Measurements from ENCODE around the gene SOWAHA. TPM values are rescaled to one million over a fixed set of nuclear protein-coding genes. Genes with fewer than 3 reads are reported as not detected.
"Not testable (repeated sequence)": the region's sequence is repeated elsewhere in the genome, so short reads cannot be mapped to it uniquely, and the experiment has no call there.

The SOWAHA gene
- polyA plus RNA-seq, 3 donors: 0.11 to 1.5 (median 0.74) TPM

DNA sequence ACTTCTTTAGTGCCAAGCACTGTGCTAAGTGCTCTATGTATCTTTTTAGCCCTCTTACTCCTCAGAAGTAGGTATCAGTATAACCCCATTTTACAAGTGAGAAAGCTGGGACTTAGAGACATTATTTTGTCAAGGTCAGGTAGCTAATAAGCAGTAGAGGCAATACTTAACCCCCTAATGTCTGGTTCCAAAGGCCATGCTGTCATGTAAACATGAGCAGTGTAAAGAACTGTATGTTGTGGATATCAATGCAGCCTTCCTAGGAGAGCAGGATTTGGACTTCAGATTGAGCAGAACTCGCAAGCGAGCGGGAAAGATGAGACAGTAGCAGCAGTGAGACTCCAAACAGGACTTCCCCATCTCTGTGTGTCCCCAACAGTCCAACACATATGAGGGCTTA is 21.0 kb downstream of the SOWAHA start:
- 96 to 99% (median 98%) methylated on average over 3 of the region's 3 CpGs for WGBS, 3 donors
- no peak overlapping the region for H3K27ac ChIP-seq (ENCODE audit: low read depth, low read length)

DNA sequence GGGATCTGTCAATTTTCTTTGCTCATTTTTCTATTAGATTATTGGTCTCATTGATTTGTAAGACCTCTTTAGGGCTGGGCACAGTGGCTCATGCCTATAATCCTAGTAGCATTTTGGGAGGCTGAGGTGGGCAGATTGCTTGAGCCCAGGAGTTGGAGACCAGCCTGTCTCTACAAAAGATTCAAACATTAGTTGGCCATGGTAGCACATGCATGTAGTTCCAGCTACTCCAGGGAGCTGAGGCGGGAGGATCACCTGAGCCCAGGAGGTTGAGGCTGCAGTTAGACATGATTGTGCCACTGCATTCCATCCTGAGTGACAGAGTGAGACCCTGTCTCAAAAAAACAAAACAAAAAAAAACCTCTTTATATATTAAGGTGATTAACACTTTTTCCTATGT is 23.8 kb downstream of the SOWAHA start:
- WGBS, 3 donors: 89 to 100% (median 95%) methylated on average over 1 of the region's 1 CpG
- H3K27ac ChIP-seq (ENCODE audit: low read depth, low read length): no peak overlapping the region

DNA sequence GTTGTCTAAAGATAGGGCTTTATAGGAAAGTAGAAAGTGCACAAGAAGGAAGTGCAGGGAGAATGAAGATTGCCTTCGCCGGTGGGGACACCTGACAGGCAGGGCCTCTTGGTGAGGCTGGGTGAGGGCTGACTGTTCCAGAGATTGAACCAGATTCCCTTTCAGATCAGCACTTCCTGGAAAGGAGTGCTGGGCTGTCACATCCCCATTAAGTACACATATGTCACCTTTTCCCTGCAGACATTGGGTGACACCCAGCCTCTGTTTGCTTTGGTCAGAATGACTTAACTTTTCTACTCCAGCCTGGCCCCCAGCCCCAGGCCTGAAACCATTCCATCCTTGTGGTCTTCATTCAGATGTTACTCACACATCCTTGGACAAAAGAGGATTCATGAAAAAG is 24.8 kb downstream of the SOWAHA start:
- no peak overlapping the region for H3K27ac ChIP-seq (ENCODE audit: low read depth, low read length)
- 53 to 72% (median 69%) methylated on average over 2 of the region's 2 CpGs for WGBS, 3 donors

DNA sequence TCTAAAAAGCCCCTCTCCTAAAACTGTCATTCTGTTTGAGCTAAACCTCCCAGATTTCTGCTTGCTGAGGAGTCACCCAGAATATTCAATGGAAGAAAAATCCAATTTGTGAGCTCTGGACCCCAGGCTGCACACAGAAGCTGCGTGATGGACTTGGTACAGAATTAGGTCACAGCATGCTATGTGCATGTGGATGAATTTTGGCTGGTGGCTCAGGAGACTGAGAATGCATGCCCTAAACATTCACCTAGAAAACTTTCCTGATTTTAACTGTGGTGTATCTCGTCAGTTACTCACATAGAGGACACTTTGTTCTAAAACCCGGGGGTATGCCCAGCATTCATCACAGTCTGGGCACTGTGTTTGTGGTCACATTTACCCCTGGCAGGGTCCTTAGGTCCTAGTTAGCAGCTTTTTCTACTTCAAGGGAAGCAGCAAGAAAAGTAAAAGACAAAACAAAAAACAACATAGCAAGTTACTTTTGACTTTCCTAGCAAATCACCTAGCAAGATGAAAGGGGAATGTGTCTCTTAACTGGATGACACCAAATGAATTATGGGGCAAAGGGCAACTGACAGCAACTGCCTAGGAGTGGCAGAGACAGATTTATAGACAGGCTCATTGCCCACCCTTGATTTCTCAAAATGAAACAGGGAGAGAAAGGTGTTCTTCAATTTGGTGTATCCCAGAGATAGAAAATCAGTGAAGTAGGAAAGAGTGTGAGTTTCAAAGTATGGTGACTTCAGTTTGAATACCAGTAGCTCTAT is 25.6 kb downstream of the SOWAHA start:
- 57 to 90% (median 72%) methylated on average over 3 of the region's 3 CpGs for WGBS, 3 donors
- no peak overlapping the region for H3K27ac ChIP-seq (ENCODE audit: low read depth, low read length)

DNA sequence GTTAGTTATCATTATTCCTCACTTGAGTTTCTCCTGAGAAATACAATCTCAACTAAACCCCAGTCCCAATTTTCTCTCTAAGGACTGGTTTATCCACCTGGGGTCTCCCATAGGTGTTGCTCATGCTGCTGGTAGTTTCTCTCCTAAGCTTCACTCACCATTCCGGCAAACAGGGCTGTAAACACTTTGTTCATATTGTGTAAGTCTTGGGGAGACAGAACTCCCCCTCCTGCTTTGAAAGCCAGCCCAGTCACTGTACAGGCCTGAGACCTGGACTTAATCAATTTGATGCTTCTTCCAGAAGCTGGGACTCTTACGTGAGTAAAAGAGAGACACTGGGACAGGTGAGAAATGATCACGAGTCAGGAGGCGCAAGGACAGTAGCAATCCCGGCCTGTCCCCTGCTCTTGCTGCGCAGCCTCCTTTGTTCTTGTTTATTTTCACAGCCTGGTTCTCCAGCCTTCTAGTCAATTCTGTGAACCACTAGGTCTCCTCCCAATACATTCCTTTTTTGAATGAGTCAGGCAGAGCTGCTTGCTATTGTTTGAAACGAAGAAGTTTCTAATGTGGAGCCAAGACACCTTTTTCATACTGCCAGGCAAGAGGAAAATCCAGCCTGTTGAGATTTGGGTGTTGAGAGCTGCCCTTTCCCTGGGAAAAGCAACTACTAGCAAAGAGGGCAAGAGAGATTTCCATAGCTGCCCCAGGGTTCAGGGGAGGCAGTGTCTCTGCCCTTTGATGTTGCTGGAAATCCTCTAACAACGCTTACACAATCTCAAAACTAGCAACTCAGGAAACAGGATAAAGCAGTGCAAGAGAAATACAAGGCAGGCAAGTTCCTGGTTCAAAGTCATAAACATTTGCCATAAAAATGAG is 26.6 kb downstream of the SOWAHA start:
- 70 to 83% (median 70%) methylated on average over 8 of the region's 8 CpGs for WGBS, 3 donors
- H3K27ac ChIP-seq (ENCODE audit: low read depth, low read length): no peak overlapping the region

DNA sequence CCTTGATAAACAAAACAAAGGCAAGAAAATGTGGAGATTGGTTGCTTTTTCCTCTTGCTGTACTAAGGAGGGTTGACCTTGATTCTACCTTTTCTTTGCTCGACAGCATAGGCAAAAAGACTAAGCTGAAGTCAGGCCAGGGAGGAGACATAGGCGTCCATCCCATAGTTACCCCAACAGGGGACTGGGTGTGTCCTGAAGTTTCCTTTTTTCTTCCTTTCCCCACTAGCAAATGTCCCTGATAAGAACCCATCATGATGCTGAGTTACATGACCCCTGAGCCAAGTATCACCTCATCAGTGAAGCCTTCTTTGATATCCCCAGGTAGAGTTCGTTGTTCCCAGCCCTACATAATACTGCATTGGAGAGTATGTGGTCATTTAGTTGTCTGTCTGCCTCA is 27.2 kb downstream of the SOWAHA start:
- 67 to 80% (median 68%) methylated on average over 3 of the region's 3 CpGs for WGBS, 3 donors
- H3K27ac ChIP-seq (ENCODE audit: low read depth, low read length): no peak overlapping the region

DNA sequence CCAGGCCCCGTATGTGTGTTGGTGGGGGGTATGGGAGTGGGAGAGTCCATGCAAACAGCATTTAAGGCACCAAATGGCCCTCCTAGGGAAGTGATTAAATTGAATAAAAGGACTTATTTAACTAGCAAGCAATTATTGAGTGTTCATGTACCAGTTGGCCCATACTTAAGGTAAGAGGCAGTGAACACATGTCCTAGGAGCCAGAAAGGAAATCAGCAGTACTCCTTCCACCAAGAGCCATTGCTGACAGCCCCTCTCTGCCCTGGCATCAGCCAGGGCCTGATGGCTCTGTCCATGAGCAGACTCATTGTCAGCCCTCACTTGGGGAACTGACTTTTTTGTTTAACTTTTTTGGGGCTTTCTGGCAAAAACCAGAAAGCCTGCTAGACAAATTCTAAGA is 27.8 kb downstream of the SOWAHA start:
- H3K27ac ChIP-seq (ENCODE audit: low read depth, low read length): no peak overlapping the region
- 19 to 71% (median 69%) methylated on average over 1 of the region's 1 CpG for WGBS, 3 donors

DNA sequence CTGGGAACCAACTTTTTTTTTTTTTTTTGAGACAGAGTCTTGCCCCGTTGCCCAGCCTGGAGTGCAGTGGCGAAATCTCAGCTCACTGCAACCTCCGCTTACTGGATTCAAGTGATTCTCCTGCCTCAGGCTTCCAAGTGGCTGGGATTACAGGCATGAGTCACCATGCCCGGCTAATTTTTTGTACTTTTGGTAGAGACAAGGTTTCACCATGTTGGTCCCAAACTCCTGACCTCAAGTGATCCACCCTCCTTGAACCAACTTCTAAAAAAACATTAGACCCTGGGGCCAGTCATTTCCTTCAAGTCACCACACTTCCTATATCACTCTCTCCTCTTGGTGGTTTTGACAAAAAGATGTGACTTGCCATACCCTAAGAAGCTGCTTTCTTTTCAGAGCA is 28.2 kb downstream of the SOWAHA start:
- H3K27ac ChIP-seq (ENCODE audit: low read depth, low read length): no peak overlapping the region
- WGBS, 3 donors: 64 to 91% (median 85%) methylated on average over 4 of the region's 4 CpGs

DNA sequence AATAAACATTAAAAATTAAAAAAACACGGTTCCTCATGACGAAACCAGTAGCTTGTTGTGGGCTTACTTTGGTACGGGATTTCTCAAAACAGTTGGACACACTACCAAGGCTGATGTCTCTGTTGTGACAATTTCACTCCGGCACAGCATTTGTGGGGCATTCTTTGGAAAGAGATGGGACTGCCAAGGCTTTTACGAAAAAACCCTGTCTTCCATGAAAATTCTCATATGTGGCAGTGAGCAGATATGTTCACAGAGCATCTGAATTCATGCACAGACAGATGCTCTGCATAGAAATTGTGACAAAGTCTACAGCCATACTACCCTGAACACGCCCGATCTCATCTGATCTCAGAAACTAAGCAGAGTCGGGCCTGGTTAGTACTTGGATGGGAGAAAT is 35.2 kb downstream of the SOWAHA start:
- no peak overlapping the region for H3K27ac ChIP-seq (ENCODE audit: low read depth, low read length)
- 93 to 96% (median 95%) methylated on average over 8 of the region's 8 CpGs for WGBS, 3 donors

DNA sequence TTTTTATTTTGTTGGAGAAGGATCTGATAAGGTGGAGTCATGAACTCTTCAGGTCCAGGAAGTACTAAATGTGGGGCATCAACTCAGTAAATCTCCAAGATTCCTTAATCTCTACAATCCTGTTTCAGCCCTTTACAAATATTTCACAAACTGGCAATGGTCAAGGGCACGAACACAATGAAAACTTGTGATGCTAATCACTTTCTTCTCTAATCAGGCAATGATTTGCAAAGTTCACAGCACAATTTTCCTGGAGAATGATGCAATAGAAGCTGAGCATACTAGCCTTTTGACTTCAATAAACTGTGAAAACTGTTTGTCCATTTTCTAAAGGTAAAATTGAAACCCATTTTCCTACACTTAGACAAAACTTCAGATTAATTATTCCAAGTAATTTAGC is 36.2 kb downstream of the SOWAHA start:
- 40 to 80% (median 64%) methylated on average over 1 of the region's 1 CpG for WGBS, 3 donors
- no peak overlapping the region for H3K27ac ChIP-seq (ENCODE audit: low read depth, low read length)

DNA sequence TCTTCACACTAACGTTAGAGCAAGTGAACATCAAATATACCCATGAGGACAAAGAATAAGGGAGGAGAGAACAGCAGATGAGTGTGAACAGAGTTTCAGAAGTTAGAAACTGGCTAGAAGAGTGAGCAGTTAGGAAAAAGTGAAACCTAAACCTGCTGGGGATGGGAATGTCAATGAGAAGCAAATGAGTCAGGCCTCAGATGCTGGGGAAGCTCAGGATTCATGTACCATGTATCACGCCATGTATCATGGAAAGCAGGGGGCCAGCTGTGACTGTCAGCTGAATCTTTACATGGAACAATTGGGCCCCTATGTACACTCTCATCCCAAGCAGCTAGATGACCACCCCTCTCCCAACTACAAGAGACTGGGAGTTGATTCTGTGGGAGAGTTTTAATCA is 37.0 kb downstream of the SOWAHA start:
- 62 to 91% (median 82%) methylated on average over 2 of the region's 2 CpGs for whole genome bisulfite sequencing, 3 donors
- no peak overlapping the region for H3K27ac ChIP-seq (ENCODE audit: low read depth, low read length)

DNA sequence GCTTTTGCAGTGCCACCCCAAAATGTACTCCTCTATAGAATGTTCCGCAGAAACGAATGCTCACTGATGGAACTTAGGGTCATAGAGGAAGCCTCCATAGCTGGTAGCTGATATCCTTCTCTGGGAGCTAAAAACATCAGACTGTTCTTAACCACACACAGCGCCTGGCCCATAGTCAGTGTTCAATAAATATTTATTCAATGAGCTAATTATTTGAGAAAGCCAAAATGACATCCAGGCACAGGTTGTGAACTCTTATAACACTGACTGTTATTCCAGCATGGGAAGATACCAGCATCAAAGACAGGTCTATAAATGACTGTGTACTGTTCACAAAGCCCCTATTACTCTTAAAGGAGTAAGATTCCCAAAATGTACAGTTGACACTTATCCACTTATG is 40.2 kb downstream of the SOWAHA start:
- no peak overlapping the region for H3K27ac ChIP-seq (ENCODE audit: low read depth, low read length)
- WGBS, 3 donors: 68 to 94% (median 88%) methylated on average over 3 of the region's 3 CpGs

DNA sequence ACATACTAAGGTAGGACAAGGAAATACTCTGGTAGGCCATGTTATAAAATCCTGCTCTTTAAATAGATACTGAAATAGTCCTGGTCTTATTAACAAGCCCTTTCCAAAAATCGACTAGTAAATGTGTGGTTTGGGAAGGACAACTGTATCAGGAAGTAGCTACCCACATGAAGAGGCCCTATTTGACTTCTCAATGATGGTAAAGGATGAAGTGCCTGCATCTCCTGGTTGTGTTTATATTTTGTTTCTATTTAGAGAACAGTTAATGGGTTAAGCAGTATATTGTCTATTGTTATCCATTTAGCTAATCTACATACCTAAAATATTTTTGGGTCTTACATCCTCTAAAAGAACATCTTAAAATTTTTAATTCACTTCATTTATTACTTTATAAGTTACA is 40.7 kb downstream of the SOWAHA start:
- WGBS, 3 donors: 21 to 38% (median 24%) methylated on average over 1 of the region's 1 CpG

DNA sequence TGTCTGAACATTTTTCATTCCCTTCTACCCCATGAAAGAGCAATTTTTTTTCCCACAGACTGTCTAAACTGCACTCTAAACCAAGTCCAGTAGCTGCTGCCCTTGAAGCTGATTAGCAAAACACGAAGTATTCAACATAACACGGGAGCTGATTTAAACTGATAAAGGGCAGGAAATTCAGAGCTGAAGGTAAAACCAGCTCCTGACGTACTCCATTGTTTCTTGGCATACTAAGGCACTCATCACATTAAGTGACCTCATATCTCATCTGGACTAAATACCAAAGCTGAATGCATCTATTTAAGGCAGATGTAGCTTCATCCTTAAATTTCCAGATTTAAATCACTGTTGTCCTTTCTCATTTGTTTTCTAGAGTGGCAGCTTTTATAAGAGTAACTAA is 41.2 kb downstream of the SOWAHA start:
- 8 to 39% (median 37%) methylated on average over 3 of the region's 3 CpGs for WGBS, 3 donors
- H3K27ac ChIP-seq (ENCODE audit: low read depth, low read length): no peak overlapping the region

More for the DNA sequence above, 40.7 kb downstream of the SOWAHA start:
- no peak overlapping the region for H3K27ac ChIP-seq (ENCODE audit: low read depth, low read length)

DNA sequence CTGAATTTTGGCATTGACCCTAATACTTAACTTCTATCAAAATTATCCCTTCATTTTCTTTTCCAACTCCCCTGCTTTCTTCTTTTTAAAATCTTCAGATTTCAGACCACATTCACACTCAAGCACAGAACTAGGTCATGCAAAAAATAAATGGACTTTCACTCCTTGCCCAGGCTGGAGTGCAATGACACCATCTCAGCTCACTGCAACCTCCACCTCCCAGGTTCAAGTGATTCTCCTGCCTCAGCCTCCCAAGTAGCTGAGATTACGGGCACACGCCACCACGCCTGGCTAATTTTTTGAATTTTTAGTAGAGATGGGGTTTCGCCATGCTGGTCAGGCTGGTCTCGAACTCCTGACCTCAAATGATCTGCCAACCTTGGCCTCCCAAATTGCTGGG is 41.9 kb downstream of the SOWAHA start:
- WGBS, 3 donors: 96 to 98% (median 96%) methylated on average over 5 of the region's 5 CpGs
- not testable (repeated sequence) for H3K27ac ChIP-seq (ENCODE audit: low read depth, low read length)

DNA sequence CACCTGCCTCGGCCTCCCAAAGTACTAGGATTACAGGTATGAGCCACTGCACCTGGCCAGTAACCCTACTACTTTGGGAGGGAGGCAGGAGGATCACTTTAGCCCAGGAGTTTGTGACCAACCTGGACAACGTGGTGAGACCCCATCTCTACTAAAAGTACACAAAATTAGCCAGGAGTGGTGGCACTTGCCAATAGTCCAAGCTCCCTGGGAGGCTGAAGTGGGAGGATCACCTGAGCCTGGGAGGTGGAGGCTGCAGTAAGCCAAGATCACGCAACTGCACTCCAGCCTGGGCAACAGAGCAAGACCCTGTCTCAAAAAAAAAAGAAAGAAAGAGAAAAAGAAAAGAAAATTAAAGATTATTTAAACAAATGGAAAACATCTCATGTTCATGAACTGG is 42.9 kb downstream of the SOWAHA start:
- 78 to 93% (median 82%) methylated on average over 3 of the region's 3 CpGs for WGBS, 3 donors
- H3K27ac ChIP-seq (ENCODE audit: low read depth, low read length): no peak overlapping the region

DNA sequence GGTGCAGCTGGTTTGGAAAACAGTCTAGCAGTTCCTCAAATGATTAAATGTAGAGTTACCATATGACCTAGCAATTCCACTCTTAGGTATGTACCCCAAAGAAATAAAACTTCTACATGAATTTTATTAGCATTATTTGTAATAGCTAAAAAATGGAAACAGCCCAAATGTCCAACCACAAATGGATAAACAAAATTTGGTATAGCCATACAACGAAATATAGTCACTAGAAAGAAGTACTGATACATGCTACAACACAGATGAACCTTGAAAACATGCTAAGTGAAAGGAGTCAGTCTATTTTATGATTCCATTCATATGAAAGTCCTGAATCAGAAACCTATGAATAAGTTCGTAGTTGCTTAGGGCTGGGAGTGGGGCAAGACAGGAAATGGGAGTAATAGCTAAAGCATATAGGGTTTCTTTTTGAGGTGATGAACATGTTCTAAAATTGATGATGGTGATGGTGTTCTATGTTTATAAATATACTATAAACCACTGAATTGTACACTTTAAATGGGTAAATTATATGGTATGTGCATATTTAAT is 46.9 kb downstream of the SOWAHA start:
- H3K27ac ChIP-seq (ENCODE audit: low read depth, low read length): no peak overlapping the region
- 79 to 93% (median 84%) methylated on average over 2 of the region's 2 CpGs for WGBS, 3 donors

DNA sequence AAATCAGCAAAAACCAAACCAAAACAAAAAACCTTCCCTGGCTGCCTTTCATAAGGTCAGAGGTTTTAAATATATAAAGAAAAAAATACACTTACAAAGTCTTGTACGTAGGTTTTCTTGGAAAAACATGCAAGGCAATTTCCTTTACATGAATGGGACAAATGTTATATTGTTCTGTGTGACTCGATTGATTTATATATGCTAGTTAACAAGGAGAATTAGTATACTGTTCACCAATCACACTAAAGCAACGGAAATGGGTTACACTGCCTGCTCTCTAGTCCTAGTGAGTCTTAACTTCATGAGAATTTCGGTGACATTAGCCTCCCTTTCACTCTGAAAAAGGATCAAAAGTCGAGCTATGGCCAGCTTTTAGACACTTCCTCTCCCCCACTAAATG is 47.6 kb downstream of the SOWAHA start:
- WGBS, 3 donors: 60 to 75% (median 74%) methylated on average over 5 of the region's 5 CpGs
- H3K27ac ChIP-seq (ENCODE audit: low read depth, low read length): no peak overlapping the region

DNA sequence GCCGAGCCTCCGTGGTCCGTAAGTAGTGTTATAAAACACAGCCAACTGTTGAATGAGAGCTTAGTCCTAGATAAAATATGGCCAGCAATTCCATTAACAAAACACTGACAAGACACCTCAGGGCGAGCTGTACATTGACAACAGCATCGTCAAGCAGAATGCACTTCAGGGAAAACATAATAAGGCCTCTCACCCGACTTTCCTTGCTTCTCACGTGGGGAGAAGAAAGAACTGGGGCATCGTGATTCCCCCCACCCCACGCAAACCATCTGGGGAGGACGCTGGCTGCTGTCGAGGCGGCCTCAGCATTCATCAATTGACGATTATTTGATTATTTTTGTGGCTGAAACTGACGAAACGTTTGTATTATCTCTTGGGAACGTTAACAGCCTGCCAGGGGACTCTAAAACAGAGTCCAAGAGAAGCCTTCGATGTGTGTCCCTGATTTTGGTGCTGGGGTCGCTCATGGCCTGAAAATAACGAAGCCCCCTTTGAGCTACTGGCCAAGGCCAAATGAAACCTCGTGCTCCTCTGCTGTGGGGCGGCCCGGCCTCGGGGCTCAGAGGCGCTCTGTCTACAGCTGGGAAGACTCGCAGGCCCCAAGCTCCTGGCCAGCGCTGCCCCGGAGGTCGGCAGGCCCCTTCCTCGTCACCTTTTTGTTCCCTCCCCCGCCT is 52.7 kb downstream of the SOWAHA start:
- 23 to 35% (median 32%) methylated on average over 30 of the region's 30 CpGs for WGBS, 3 donors
- H3K27ac ChIP-seq (ENCODE audit: low read depth, low read length): peak overlapping the region; percentile 55

All from adipose tissue (tissue), 3 donors.